SK-N-SH (cell line): ENCODE data around the gene TP73. TPM values are rescaled to one million over a fixed set of nuclear protein-coding genes. Genes with fewer than 3 reads are reported as not detected.

Experiments
- CTCF ChIA-PET: fragments of 300-600, 350-600 bp; formaldehyde crosslinking; extraction: SDS; loops from one replicate; lab custom pipeline; 2021; lab: Yijun Ruan, JAX
- POLR2A ChIA-PET: fragments of 350-600 bp; sonication (Branson Sonifier 250); formaldehyde crosslinking; extraction: SDS; loops from one replicate; lab custom pipeline; 2020; ENCODE audit warnings: antibody characterized with exemption, inconsistent platforms; lab: Yijun Ruan, JAX
- DNase-seq: peaks from one replicate; pipeline ENCODE4 v3.0.0; 2012
- H2AFZ ChIP-seq: fragments of 200-600 bp; sonication (generic); 2 replicates; pipeline ENCODE4 v1.8.1; 2016; ENCODE audit warnings: antibody characterized with exemption, mild to moderate bottlenecking, low read depth
- H3F3A ChIP-seq: fragments of 200-600 bp; sonication (generic); replicated peaks from 2 replicates; pipeline ENCODE3; 2016; ENCODE audit warnings: antibody characterized with exemption, mild to moderate bottlenecking; ENCODE audit not compliant: insufficient read depth
- H3K27ac ChIP-seq, 2 experiments: fragments of 200-500 bp in 1 of 2; fragments of 200-600 bp in 1 of 2; sonication (Bioruptor generic) in 1 of 2; sonication (generic), shearing (Covaris generic) in 1 of 2; 2 replicates each; pipeline versions ENCODE4 v1.5.1 to v1.6.1; 2014 to 2016; ENCODE audit warnings: low read depth in 2 of 2, inconsistent platforms in 1 of 2, low read length in 1 of 2, mild to moderate bottlenecking in 1 of 2, mixed read lengths in 1 of 2
- H3K27me3 ChIP-seq: fragments of 200-600 bp; sonication (generic), shearing (Covaris generic); 2 replicates; pipeline ENCODE4 v1.6.1; 2016; ENCODE audit warnings: mixed run types; ENCODE audit not compliant: insufficient read depth
- H3K36me3 ChIP-seq, 2 experiments: fragments of 200-500 bp in 1 of 2; fragments of 200-600 bp in 1 of 2; sonication (Bioruptor generic) in 1 of 2; sonication (generic) in 1 of 2; replicated peaks in 1 of 2; 2 replicates each; pipeline versions ENCODE3 to v1.5.1; 2014 to 2016; ENCODE audit warnings: low read length in 1 of 2, mild to moderate bottlenecking in 1 of 2; ENCODE audit not compliant: insufficient read depth in 2 of 2, control insufficient read depth in 1 of 2
- H3K4me1 ChIP-seq, 2 experiments: fragments of 200-500 bp in 1 of 2; fragments of 200-600 bp in 1 of 2; sonication (Bioruptor generic) in 1 of 2; sonication (generic), shearing (Covaris generic) in 1 of 2; 2 replicates each; pipeline versions ENCODE4 v1.5.1 to v1.6.1; 2014 to 2016; ENCODE audit warnings: low read depth in 1 of 2, low read length in 1 of 2, mixed run types in 1 of 2; ENCODE audit not compliant: insufficient read depth in 2 of 2, control insufficient read depth in 1 of 2
- H3K4me2 ChIP-seq: fragments of 200-600 bp; sonication (generic), shearing (Covaris generic); 2 replicates; pipeline ENCODE4 v1.6.1; 2017; ENCODE audit warnings: mixed run types
- H3K4me3 ChIP-seq, 2 experiments: fragments of 200-500 bp in 1 of 2; fragments of 200-600 bp in 1 of 2; sonication (Bioruptor generic) in 1 of 2; sonication (generic), shearing (Covaris generic) in 1 of 2; 2 replicates each; pipeline versions ENCODE4 v1.5.1 to v1.8.1; 2014 to 2016; ENCODE audit warnings: low read depth in 2 of 2, inconsistent platforms in 1 of 2, low read length in 1 of 2, mild to moderate bottlenecking in 1 of 2, mixed read lengths in 1 of 2, moderate library complexity in 1 of 2
- H3K79me2 ChIP-seq: fragments of 200-600 bp; sonication (generic); 2 replicates; pipeline ENCODE4 v1.8.1; 2017; ENCODE audit warnings: mild to moderate bottlenecking; ENCODE audit not compliant: insufficient read depth
- H3K9ac ChIP-seq: fragments of 200-600 bp; sonication (generic); 2 replicates; pipeline ENCODE4 v1.6.1; 2017; ENCODE audit warnings: mixed run types
- H3K9me2 ChIP-seq: fragments of 200-600 bp; sonication (generic); 2 replicates; pipeline ENCODE4 v1.6.1; 2017; ENCODE audit warnings: mixed run types
- H3K9me3 ChIP-seq: fragments of 200-600 bp; sonication (generic); 2 replicates; pipeline ENCODE4 v1.6.1; 2017; ENCODE audit warnings: mixed run types, mild to moderate bottlenecking, moderate library complexity
- H4K20me1 ChIP-seq: fragments of 200-600 bp; sonication (generic); 2 replicates; pipeline ENCODE4 v1.6.1; 2017; ENCODE audit warnings: mild to moderate bottlenecking, mixed run types; ENCODE audit not compliant: insufficient read depth
- CHD2 ChIP-seq: fragments of 150-350 bp; IDR thresholded peaks from 2 replicates; pipeline ENCODE4 v1.6.1; 2018; ENCODE audit warnings: low read length; ENCODE audit not compliant: partially characterized antibody
- ELF1 ChIP-seq: IDR thresholded peaks from 2 replicates; pipeline ENCODE4 v1.4.0; 2012
- EP300 ChIP-seq, 2 experiments: IDR thresholded peaks; 2 replicates each; pipeline versions ENCODE4 v1.4.0 to v1.6.1; 2012; ENCODE audit warnings: borderline replicate concordance in 1 of 2, low read depth in 1 of 2, low read length in 1 of 2
- FOSL2 ChIP-seq: IDR thresholded peaks from 2 replicates; pipeline ENCODE4 v1.4.0; 2012; ENCODE audit warnings: low read depth, mild to moderate bottlenecking, moderate library complexity, borderline replicate concordance
- FOXM1 ChIP-seq: IDR thresholded peaks from 2 replicates; pipeline ENCODE4 v1.4.0; 2012; ENCODE audit warnings: low read depth, mild to moderate bottlenecking
- GABPA ChIP-seq: IDR thresholded peaks from 2 replicates; pipeline ENCODE4 v1.4.0; 2012; ENCODE audit warnings: low read depth, mild to moderate bottlenecking
- JUND ChIP-seq: IDR thresholded peaks from 2 replicates; pipeline ENCODE4 v1.4.0; 2012
- NRF1 ChIP-seq: IDR thresholded peaks from 2 replicates; pipeline ENCODE4 v1.6.1; 2012; ENCODE audit warnings: low read depth, mild to moderate bottlenecking, low read length
- POLR2AphosphoS5 ChIP-seq: IDR thresholded peaks from 2 replicates; pipeline ENCODE4 v1.6.1; 2012; ENCODE audit warnings: low read depth, low read length
- RCOR1 ChIP-seq: fragments of 150-350 bp; IDR thresholded peaks from 2 replicates; pipeline ENCODE4 v1.6.1; 2017; ENCODE audit warnings: antibody characterized with exemption, low read length
- RFX5 ChIP-seq: IDR thresholded peaks from 2 replicates; pipeline ENCODE4 v1.6.1; 2012; ENCODE audit warnings: mild to moderate bottlenecking, improper control_type of control experiment, low read length
- SIN3A ChIP-seq: IDR thresholded peaks from 2 replicates; pipeline ENCODE4 v1.6.1; 2012; ENCODE audit warnings: low read depth, mild to moderate bottlenecking, low read length, moderate library complexity, borderline replicate concordance
- SMC3 ChIP-seq: IDR thresholded peaks from 2 replicates; pipeline ENCODE4 v1.6.1; 2012; ENCODE audit warnings: low read depth, low read length, improper control_type of control experiment
- TAF1 ChIP-seq: IDR thresholded peaks from 2 replicates; pipeline ENCODE4 v1.6.1; 2012; ENCODE audit warnings: low read depth, mild to moderate bottlenecking, low read length, moderate library complexity, borderline replicate concordance
- TEAD4 ChIP-seq: IDR thresholded peaks from 2 replicates; pipeline ENCODE4 v1.4.0; 2012; ENCODE audit warnings: mild to moderate bottlenecking, borderline replicate concordance; ENCODE audit not compliant: insufficient read depth
- YY1 ChIP-seq: IDR thresholded peaks from 2 replicates; pipeline ENCODE4 v1.4.0; 2012; ENCODE audit warnings: low read depth, mild to moderate bottlenecking
- WGBS: methylation state at CpG from one replicate; pipeline ENCODE4 v1.1.6; 2017; ENCODE audit warnings: low lambda C conversion rate; 5-methylcytosine and 5-hydroxymethylcytosine counted together
- polyA plus RNA-seq, 3 experiments: library from polyadenylated mRNA; depleted of rRNA; stranded (reverse); fragments of >200 nt; gene quantifications; 2 replicates each; pipeline ENCODE4 v1.2.3, GENCODE V29; 2012
- TF ChIP-seq, protein P1 (sequence below): IDR thresholded peaks from 2 replicates; pipeline ENCODE4; 2012
- TF ChIP-seq, protein P2 (sequence below): fragments of 150-350 bp; IDR thresholded peaks from 2 replicates; pipeline ENCODE4 v1.6.1; 2016; ENCODE audit warnings: mild to moderate bottlenecking, low read depth, low read length
- TF ChIP-seq, protein P3 (sequence below): IDR thresholded peaks from 2 replicates; pipeline ENCODE4 v1.4.0; 2012; ENCODE audit warnings: low read depth, borderline replicate concordance

TP73 gene
- polyA plus RNA-seq, 1 of the 3 experiments (the other 2 are of a cell fraction): 0.64 TPM

DNA sequence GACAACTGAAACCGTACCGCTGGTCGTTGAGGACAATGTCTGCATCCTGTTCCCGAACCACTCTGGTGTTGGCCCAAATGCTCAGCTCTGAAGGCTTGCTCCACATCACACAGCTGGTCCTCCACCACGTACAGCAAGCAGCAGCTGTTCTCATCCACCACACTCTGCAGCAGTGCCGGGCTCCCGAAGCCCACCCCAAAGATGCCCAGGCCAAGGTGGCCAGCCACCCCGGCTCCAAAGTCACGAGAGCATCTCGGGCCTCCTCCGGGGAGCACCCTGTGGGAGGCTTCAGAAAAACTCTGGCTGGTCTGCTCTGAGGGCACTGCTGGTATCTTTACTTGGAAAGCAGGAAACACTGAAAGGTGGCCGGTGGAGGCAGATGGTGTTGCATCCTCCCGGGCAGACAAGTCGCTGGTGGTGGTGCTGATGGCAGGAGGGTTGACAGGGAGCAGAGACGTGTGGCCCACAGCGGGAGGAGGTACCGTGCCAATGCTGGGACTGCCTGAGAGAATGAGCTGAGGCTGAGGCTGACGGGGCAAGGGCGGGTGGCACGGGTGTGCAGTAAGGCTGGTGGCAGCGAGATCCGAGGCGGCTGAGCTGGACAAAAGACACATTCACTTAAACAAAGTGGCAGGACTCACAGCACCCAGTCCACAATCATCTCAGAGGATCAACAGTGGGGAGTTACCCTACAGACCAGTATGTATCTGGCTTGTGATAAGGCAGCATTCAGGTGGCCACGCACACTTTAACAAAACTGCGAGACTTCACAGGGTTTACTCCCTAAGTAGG, 93.5 kb downstream of the TP73 start (continued):
- TF ChIP-seq CHD2 (no peak), SMC3 (no peak), TEAD4 (no peak), FOSL2 (no peak), RCOR1 (no peak), JUND (no peak), POLR2AphosphoS5 (no peak), EP300 (IDR thresholded peaks at IDR 0.05; ENCODE audit: borderline replicate concordance in 1 of 2, low read depth in 1 of 2, low read length in 1 of 2) (no peak), FOXM1 (no peak), YY1 (no peak), TAF1 (no peak)
- TF ChIP-seq, protein P1, sequence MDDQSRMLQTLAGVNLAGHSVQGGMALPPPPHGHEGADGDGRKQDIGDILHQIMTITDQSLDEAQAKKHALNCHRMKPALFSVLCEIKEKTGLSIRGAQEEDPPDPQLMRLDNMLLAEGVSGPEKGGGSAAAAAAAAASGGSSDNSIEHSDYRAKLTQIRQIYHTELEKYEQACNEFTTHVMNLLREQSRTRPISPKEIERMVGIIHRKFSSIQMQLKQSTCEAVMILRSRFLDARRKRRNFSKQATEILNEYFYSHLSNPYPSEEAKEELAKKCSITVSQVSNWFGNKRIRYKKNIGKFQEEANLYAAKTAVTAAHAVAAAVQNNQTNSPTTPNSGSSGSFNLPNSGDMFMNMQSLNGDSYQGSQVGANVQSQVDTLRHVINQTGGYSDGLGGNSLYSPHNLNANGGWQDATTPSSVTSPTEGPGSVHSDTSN: no peak
- TF ChIP-seq, all 33 proteins: peak for 0

- TF ChIP-seq NRF1: no peak
- TF ChIP-seq FOSL2: no peak
- H3K9ac ChIP-seq: peak overlapping the region; percentile 49; the same call in 1 of the 2 replicates
- H3K9me3 ChIP-seq: no peaks in the 10 kb centered on the region
- DNase-seq: no peak
- peak overlapping the region; percentile 56 to 79 for H3K4me3 ChIP-seq
- peaks cover 0 to 18% of the 10 kb centered on the region in 2 experiments for H3K36me3 ChIP-seq
- peaks cover 4% of the 10 kb centered on the region; the same call in 1 of the 2 replicates for H3K79me2 ChIP-seq
- peaks cover 0 to 28% of the 10 kb centered on the region in 2 experiments; a peak in 1 of 4 replicates for H3K4me1 ChIP-seq
- ChIA-PET CTCF (interaction anchor here (1.0 to 1.4 kb wide), 2 partner anchors 19 to 22 kb away, joined by 5 to 7 read pairs; no protein-coding TSS in a partner anchor), POLR2A (no interaction called here)
- H2AFZ ChIP-seq: no peak overlapping the region
- H3K27me3 ChIP-seq: no peaks in the 10 kb centered on the region
- 39% methylated on average over 5 of the region's 35 CpGs for WGBS
- peaks cover 10% of the 10 kb centered on the region for H3F3A ChIP-seq
- peak overlapping the region; percentile 75 for H3K4me2 ChIP-seq
- no peak overlapping the region; a peak in 1 of 4 replicates for H3K27ac ChIP-seq
- H3K9me2 ChIP-seq: no peaks in the 10 kb centered on the region
- no peaks in the 10 kb centered on the region for H4K20me1 ChIP-seq
Measured at GRCh38 chr1:3746389-3746829, 94.1 kb downstream of the TP73 start.

GRCh38 chr1:3746830-3747521, 94.7 kb downstream of the TP73 start:
- Histone ChIP-seq H3K79me2 (peaks cover 4% of the 10 kb centered on the region; the same call in 1 of the 2 replicates), H3K4me3 (peak overlapping the region; percentile 56 to 79), H3K9me2 (no peaks in the 10 kb centered on the region), H3K4me1 (peaks cover 0 to 28% of the 10 kb centered on the region in 2 experiments; a peak in 1 of 4 replicates), H4K20me1 (no peaks in the 10 kb centered on the region), H3K36me3 (peaks cover 0 to 13% of the 10 kb centered on the region in 2 experiments), H3K9me3 (no peaks in the 10 kb centered on the region), H2AFZ (peak overlapping the region; percentile 87), H3K27me3 (no peaks in the 10 kb centered on the region), H3F3A (peaks cover 10% of the 10 kb centered on the region), H3K4me2 (peak overlapping the region; percentile 75), H3K27ac (peak overlapping the region in 1 of 2 experiments; percentile 22; a peak in 1 of 4 replicates), H3K9ac (peak overlapping the region; percentile 49; the same call in 1 of the 2 replicates)
- CTCF ChIA-PET: interaction anchor here (1.0 to 1.5 kb wide), 4 partner anchors 19 to 23 kb away, joined by 3 to 7 read pairs (median 4); no protein-coding TSS in a partner anchor
- no CpG with 5 or more reads among the region's 73 CpGs for WGBS
- POLR2A ChIA-PET: no interaction called here
- peak; percentile 100 for DNase-seq
- TF ChIP-seq GABPA (peak; percentile 86), SIN3A (peak; percentile 80), NRF1 (0 out of 2 replicates have a peak, but pooled peaks have one; percentile 50), RFX5 (no peak), ELF1 (0 out of 2 replicates have a peak, but pooled peaks have one; percentile 18), POLR2AphosphoS5 (peak; percentile 76), YY1 (no peak)
- TF ChIP-seq, protein P2, sequence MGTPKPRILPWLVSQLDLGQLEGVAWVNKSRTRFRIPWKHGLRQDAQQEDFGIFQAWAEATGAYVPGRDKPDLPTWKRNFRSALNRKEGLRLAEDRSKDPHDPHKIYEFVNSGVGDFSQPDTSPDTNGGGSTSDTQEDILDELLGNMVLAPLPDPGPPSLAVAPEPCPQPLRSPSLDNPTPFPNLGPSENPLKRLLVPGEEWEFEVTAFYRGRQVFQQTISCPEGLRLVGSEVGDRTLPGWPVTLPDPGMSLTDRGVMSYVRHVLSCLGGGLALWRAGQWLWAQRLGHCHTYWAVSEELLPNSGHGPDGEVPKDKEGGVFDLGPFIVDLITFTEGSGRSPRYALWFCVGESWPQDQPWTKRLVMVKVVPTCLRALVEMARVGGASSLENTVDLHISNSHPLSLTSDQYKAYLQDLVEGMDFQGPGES: no peak
- TF ChIP-seq, protein P3, sequence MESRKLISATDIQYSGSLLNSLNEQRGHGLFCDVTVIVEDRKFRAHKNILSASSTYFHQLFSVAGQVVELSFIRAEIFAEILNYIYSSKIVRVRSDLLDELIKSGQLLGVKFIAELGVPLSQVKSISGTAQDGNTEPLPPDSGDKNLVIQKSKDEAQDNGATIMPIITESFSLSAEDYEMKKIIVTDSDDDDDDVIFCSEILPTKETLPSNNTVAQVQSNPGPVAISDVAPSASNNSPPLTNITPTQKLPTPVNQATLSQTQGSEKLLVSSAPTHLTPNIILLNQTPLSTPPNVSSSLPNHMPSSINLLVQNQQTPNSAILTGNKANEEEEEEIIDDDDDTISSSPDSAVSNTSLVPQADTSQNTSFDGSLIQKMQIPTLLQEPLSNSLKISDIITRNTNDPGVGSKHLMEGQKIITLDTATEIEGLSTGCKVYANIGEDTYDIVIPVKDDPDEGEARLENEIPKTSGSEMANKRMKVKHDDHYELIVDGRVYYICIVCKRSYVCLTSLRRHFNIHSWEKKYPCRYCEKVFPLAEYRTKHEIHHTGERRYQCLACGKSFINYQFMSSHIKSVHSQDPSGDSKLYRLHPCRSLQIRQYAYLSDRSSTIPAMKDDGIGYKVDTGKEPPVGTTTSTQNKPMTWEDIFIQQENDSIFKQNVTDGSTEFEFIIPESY: peak; percentile 81; the same call in 1 of the 2 replicates
